ENCODE results near the gene ERBB2. TPM values are rescaled to one million over a fixed set of nuclear protein-coding genes. Genes with fewer than 3 reads are reported as not detected.

The ERBB2 gene
- total and polyA plus RNA-seq, 2 donors from 2014 or later = 76.5 to 186 TPM

GRCh38 chr17:39661744-39662541, 37.9 kb upstream of the ERBB2 start:
- Histone ChIP-seq H3K27me3 (ENCODE audit: control insufficient read depth, insufficient read depth, low read length) (no peaks in the 10 kb centered on the region), H3K4me1 (ENCODE audit: control insufficient read depth in 2 of 3, insufficient read depth in 2 of 3, low read depth in 1 of 3, low read length in 3 of 3) (peaks cover 0 to 32% (median 17%) of the 10 kb centered on the region in 3 donors), H3K9me3 (ENCODE audit: control insufficient read depth in 2 of 3, insufficient read depth in 1 of 3, low read length in 3 of 3) (no peaks in the 10 kb centered on the region), H3K36me3 (ENCODE audit: control insufficient read depth in 2 of 3, insufficient read depth in 3 of 3, low read length in 3 of 3) (peaks cover 0 to 18% (median 6%) of the 10 kb centered on the region in 3 donors), H3K27ac (ENCODE audit: low read depth in 2 of 2, low read length in 2 of 2) (peak overlapping the region in 1 of 2 donors; percentile 32), H3K9ac (ENCODE audit: low read length in 3 of 3) (no peak overlapping the region), H3K4me3 (ENCODE audit: low read length in 3 of 3) (no peak overlapping the region)
- intact Hi-C loops (cut with DNase I) = no loop called here
- FAIRE-seq (no peak), DNase-seq (peak in 1 of 5 donors; percentile 67)
- no peak for TF ChIP-seq CTCF (IDR thresholded peaks at IDR 0.05; ENCODE audit: borderline replicate concordance, extremely low read depth, insufficient read depth)

- TF ChIP-seq CTCF (IDR thresholded peaks at IDR 0.05; ENCODE audit: borderline replicate concordance, extremely low read depth, insufficient read depth) = no peak
- no peak for FAIRE-seq
- Histone ChIP-seq H3K27ac (ENCODE audit: low read depth in 2 of 2, low read length in 2 of 2) (peak overlapping the region; percentile 32 to 47), H3K4me1 (ENCODE audit: control insufficient read depth in 2 of 3, insufficient read depth in 2 of 3, low read depth in 1 of 3, low read length in 3 of 3) (peaks cover 0 to 37% (median 19%) of the 10 kb centered on the region in 3 donors), H3K9ac (ENCODE audit: low read length in 3 of 3) (no peak overlapping the region), H3K4me3 (ENCODE audit: low read length in 3 of 3) (no peak overlapping the region), H3K9me3 (ENCODE audit: control insufficient read depth in 2 of 3, insufficient read depth in 1 of 3, low read length in 3 of 3) (no peaks in the 10 kb centered on the region), H3K36me3 (ENCODE audit: control insufficient read depth in 2 of 3, insufficient read depth in 3 of 3, low read length in 3 of 3) (peaks cover 0 to 18% (median 6%) of the 10 kb centered on the region in 3 donors), H3K27me3 (ENCODE audit: control insufficient read depth, insufficient read depth, low read length) (no peaks in the 10 kb centered on the region)
- intact Hi-C loops (cut with DNase I) = no loop called here
- peak in 1 of 5 donors; percentile 83 for DNase-seq
Observed at GRCh38 chr17:39662551-39663339, 37.1 kb upstream of the ERBB2 start.

GRCh38 chr17:39663340-39663687, 36.5 kb upstream of the ERBB2 start:
- H3K9me3 ChIP-seq (ENCODE audit: control insufficient read depth in 2 of 3, insufficient read depth in 1 of 3, low read length in 3 of 3) = no peaks in the 10 kb centered on the region
- no peak for FAIRE-seq
- no peak overlapping the region for H3K9ac ChIP-seq (ENCODE audit: low read length in 3 of 3)
- H3K4me3 ChIP-seq (ENCODE audit: low read length in 3 of 3) = no peak overlapping the region
- no peaks in the 10 kb centered on the region for H3K27me3 ChIP-seq (ENCODE audit: control insufficient read depth, insufficient read depth, low read length)
- H3K36me3 ChIP-seq (ENCODE audit: control insufficient read depth in 2 of 3, insufficient read depth in 3 of 3, low read length in 3 of 3) = peaks cover 0 to 18% (median 6%) of the 10 kb centered on the region in 3 donors
- peaks cover 0 to 37% (median 19%) of the 10 kb centered on the region in 3 donors for H3K4me1 ChIP-seq (ENCODE audit: control insufficient read depth in 2 of 3, insufficient read depth in 2 of 3, low read depth in 1 of 3, low read length in 3 of 3)
- TF ChIP-seq CTCF (IDR thresholded peaks at IDR 0.05; ENCODE audit: borderline replicate concordance, extremely low read depth, insufficient read depth) = no peak
- intact Hi-C loops (cut with DNase I) = no loop called here
- DNase-seq = no peak
- peak overlapping the region in 1 of 2 donors; percentile 47 for H3K27ac ChIP-seq (ENCODE audit: low read depth in 2 of 2, low read length in 2 of 2)

All from kidney (tissue), 14 donors.